Measurements from ENCODE around the gene TMEM209. TPM values are rescaled to one million over a fixed set of nuclear protein-coding genes. Genes with fewer than 3 reads are reported as not detected.

TMEM209 gene
- total RNA-seq, 1 experiment from 2014 or later, result 24.6 TPM

- peak; percentile 66 for DNase-seq (ENCODE audit: low read depth)
Measured at GRCh38 chr7:130144312-130145171, 60.7 kb downstream of the TMEM209 start.

GRCh38 chr7:130143986-130144311 is 61.3 kb downstream of the TMEM209 start:
- no peak for DNase-seq (ENCODE audit: low read depth)

- DNase-seq (ENCODE audit: low read depth), result no peak
Measured at GRCh38 chr7:130143334-130143732, 61.9 kb downstream of the TMEM209 start.

- DNase-seq (ENCODE audit: low read depth), result no peak
Measured at GRCh38 chr7:130142654-130143333, 62.4 kb downstream of the TMEM209 start.

- no peak for DNase-seq (ENCODE audit: low read depth)
Measured at GRCh38 chr7:130141884-130142653, 63.1 kb downstream of the TMEM209 start.

GRCh38 chr7:130141161-130141883 is 63.9 kb downstream of the TMEM209 start:
- DNase-seq (ENCODE audit: low read depth), result no peak

- no peak for DNase-seq (ENCODE audit: low read depth)
Measured at GRCh38 chr7:130140551-130141160, 64.5 kb downstream of the TMEM209 start.

GRCh38 chr7:130139193-130139960 is 65.8 kb downstream of the TMEM209 start:
- no peak for DNase-seq (ENCODE audit: low read depth)

- DNase-seq (ENCODE audit: low read depth), result no peak
Measured at GRCh38 chr7:130137207-130137606, 68.0 kb downstream of the TMEM209 start.

- no peak for DNase-seq (ENCODE audit: low read depth)
Measured at GRCh38 chr7:130136579-130137167, 68.5 kb downstream of the TMEM209 start.

- DNase-seq (ENCODE audit: low read depth), result no peak
Measured at GRCh38 chr7:130135208-130136205, 69.7 kb downstream of the TMEM209 start.

GRCh38 chr7:130134726-130135125 is 70.5 kb downstream of the TMEM209 start:
- no peak for DNase-seq (ENCODE audit: low read depth)

GRCh38 chr7:130134106-130134636 is 71.0 kb downstream of the TMEM209 start:
- no peak for DNase-seq (ENCODE audit: low read depth)

- no peak for DNase-seq (ENCODE audit: low read depth)
Measured at GRCh38 chr7:130133029-130133782, 72.0 kb downstream of the TMEM209 start.

- no peak for DNase-seq (ENCODE audit: low read depth)
Measured at GRCh38 chr7:130131964-130132875, 73.0 kb downstream of the TMEM209 start.

- no peak for DNase-seq (ENCODE audit: low read depth)
Measured at GRCh38 chr7:130131191-130131834, 73.9 kb downstream of the TMEM209 start.
